ENCODE data around the gene MRPL41.
"Not testable (repeated sequence)": the region's sequence is repeated elsewhere in the genome, so short reads cannot be mapped to it uniquely, and the experiment has no call there.

MRPL41 gene

DNA sequence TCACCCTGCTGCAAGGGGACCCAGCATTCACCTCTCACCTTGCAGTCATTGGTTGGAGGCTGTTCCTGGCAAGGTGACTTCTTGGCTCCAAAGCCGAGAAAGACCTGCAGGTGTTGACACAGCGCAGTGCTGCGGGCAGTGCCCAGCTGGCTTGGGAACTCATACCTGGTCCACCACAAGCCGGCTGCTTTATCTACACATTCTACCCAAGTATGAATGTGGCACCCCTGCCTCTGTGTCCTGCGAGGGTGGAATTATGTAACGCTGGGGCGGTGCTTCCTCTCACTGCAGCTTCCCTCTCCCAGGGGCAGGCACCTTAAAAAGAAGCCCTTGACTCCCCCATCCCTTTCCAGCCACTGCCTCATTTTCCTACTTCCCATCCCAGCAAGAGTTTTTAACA, 41.1 kb downstream of the MRPL41 start:
- Histone ChIP-seq H3K4me1 (no peaks in the 10 kb centered on the region), H3K4me3 (ENCODE audit: low read depth, low read length) (no peak overlapping the region), H3K36me3 (peaks cover 8% of the 10 kb centered on the region), H3K27me3 (no peaks in the 10 kb centered on the region), H3K9me3 (no peaks in the 10 kb centered on the region)
- no peak for TF ChIP-seq CTCF (IDR thresholded peaks at IDR 0.05; ENCODE audit: low read depth, low read length)
- DNase-seq = no peak

DNA sequence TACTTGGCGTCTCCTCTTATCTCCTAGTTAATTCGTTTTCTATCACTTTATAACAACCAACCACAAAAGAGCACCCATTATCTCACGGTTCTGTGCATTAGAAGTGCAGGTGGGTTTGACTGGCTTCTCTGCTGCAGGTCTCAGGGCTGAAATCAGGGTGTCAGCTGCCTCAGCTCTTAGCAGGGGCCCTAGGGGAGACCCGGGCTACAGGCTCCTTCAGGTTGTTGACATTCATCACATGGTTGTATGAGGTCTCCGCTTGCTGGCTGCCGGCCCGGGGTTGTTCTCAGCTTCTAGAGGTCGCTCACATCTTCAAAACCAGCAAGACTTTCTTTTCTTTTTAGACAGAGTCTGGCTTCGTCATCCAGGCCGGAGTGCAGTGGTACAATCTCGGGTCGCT, 41.5 kb downstream of the MRPL41 start:
- H3K9me3 ChIP-seq = no peaks in the 10 kb centered on the region
- H3K4me1 ChIP-seq = no peaks in the 10 kb centered on the region
- no peaks in the 10 kb centered on the region for H3K27me3 ChIP-seq
- no peak for DNase-seq
- peaks cover 4% of the 10 kb centered on the region for H3K36me3 ChIP-seq
- no peak overlapping the region for H3K4me3 ChIP-seq (ENCODE audit: low read depth, low read length)
- TF ChIP-seq CTCF (IDR thresholded peaks at IDR 0.05; ENCODE audit: low read depth, low read length) = no peak

- H3K27me3 ChIP-seq; H3K4me3 ChIP-seq (ENCODE audit: low read depth, low read length); DNase-seq; H3K36me3 ChIP-seq; H3K9me3 ChIP-seq; H3K4me1 ChIP-seq: not testable (repeated sequence)
These were observed 44.9 kb downstream of the MRPL41 start for GRCh38 chr9:137596577-137596976.

DNA sequence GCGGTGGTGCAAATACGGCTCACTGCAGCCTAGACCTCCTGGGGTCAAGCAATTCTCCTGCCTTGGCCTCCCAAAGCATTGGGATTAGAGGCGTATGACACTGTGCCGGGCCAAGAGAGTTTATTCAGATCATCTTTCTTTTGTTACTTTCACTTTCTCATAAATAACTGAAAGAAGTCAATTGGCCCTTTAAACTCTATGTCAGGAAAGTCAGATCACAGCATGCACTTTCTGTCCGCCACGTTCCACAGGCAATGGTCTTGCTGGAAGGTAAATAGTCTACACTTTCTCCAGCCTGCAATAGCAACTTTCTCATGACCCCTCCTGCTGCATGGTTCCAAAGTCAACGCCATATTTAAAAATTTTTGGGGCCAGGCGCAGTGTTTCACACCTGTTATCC, 47.3 kb downstream of the MRPL41 start:
- no peaks in the 10 kb centered on the region for H3K36me3 ChIP-seq
- no peaks in the 10 kb centered on the region for H3K9me3 ChIP-seq
- H3K4me1 ChIP-seq = no peaks in the 10 kb centered on the region
- no peak for DNase-seq
- no peak overlapping the region for H3K4me3 ChIP-seq (ENCODE audit: low read depth, low read length)
- no peaks in the 10 kb centered on the region for H3K27me3 ChIP-seq
- no peak for TF ChIP-seq CTCF (IDR thresholded peaks at IDR 0.05; ENCODE audit: low read depth, low read length)

Data from BE2C (cell line).